ENCODE results near the gene MME. TPM values are rescaled to one million over a fixed set of nuclear protein-coding genes. Genes with fewer than 3 reads are reported as not detected.

The MME gene
- total RNA-seq, 1 experiment from 2014 or later = 0.52 TPM

DNA sequence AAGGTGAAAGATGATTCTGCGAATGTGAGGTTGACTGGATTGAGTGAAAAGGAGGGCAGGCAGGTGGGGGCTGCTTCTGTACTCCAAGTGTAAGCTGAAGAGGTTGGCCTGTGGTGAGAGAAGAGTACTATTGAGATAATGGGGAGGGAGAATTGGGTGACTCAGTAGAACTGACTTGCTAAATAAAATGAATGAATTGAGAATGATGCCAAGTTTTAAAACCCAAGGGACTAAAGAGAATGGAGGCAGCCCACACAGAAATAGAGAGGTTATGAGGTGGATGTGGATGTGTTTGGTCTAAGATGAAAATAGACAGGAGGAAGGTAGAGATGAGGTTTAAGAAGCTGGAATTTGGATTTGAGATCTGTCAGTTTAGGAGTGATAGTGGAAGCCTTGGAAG, 5.9 kb downstream of the MME start:
- Histone ChIP-seq H3K9me3 (no peaks in the 10 kb centered on the region), H3K4me3 (ENCODE audit: low read depth, low read length) (no peak overlapping the region), H3K27me3 (replicated peaks; ENCODE audit: control insufficient read depth, insufficient read depth, low read length) (no peaks in the 10 kb centered on the region), H3K36me3 (ENCODE audit: control insufficient read depth, insufficient read depth, low read length) (no peaks in the 10 kb centered on the region), H3K4me1 (no peaks in the 10 kb centered on the region)
- Mint-ChIP-seq H3K4me1 (ENCODE audit: low read depth, unreplicated experiment) (no peaks in the 10 kb centered on the region), H3K9me3 (ENCODE audit: unreplicated experiment) (no peaks in the 10 kb centered on the region), H3K4me3 (ENCODE audit: unreplicated experiment) (no peak overlapping the region), H3K27me3 (ENCODE audit: insufficient read depth, unreplicated experiment) (peaks cover 5% of the 10 kb centered on the region), H3K27ac (ENCODE audit: unreplicated experiment) (no peak overlapping the region), H3K36me3 (ENCODE audit: insufficient read depth, unreplicated experiment) (no peaks in the 10 kb centered on the region)
- no peak for TF ChIP-seq CTCF (IDR thresholded peaks at IDR 0.05; ENCODE audit: insufficient read depth in 1 of 2, low read depth in 1 of 2, low read length in 1 of 2, severe bottlenecking in 1 of 2, unreplicated experiment in 1 of 2)
- CTCF ChIA-PET = no interaction called here
- no TSS peak for BruUV-seq (replicated peaks)
- POLR2A ChIA-PET = no interaction called here
- no peak for DNase-seq
- intact Hi-C loops (cut with micrococcal nuclease; ENCODE audit: unreplicated experiment) = loop anchor here (10.0 kb wide), 1 partner anchor 239 kb away; no protein-coding TSS in a partner anchor

- Mint-ChIP-seq H3K36me3 (ENCODE audit: insufficient read depth, unreplicated experiment) (no peaks in the 10 kb centered on the region), H3K4me1 (ENCODE audit: low read depth, unreplicated experiment) (no peaks in the 10 kb centered on the region), H3K27me3 (ENCODE audit: insufficient read depth, unreplicated experiment) (peaks cover 5% of the 10 kb centered on the region), H3K4me3 (ENCODE audit: unreplicated experiment) (no peak overlapping the region), H3K9me3 (ENCODE audit: unreplicated experiment) (no peaks in the 10 kb centered on the region), H3K27ac (ENCODE audit: unreplicated experiment) (no peak overlapping the region)
- no TSS peak for BruUV-seq (replicated peaks)
- no peaks in the 10 kb centered on the region for H3K4me1 ChIP-seq
- H3K27me3 ChIP-seq (replicated peaks; ENCODE audit: control insufficient read depth, insufficient read depth, low read length) = no peaks in the 10 kb centered on the region
- ChIA-PET POLR2A (no interaction called here), CTCF (no interaction called here)
- no peak for DNase-seq
- intact Hi-C loops (cut with micrococcal nuclease; ENCODE audit: unreplicated experiment) = loop anchor here (10.0 kb wide), 1 partner anchor 236 kb away; no protein-coding TSS in a partner anchor
- TF ChIP-seq CTCF (IDR thresholded peaks at IDR 0.05; ENCODE audit: insufficient read depth in 1 of 2, low read depth in 1 of 2, low read length in 1 of 2, severe bottlenecking in 1 of 2, unreplicated experiment in 1 of 2) = no peak
- no peaks in the 10 kb centered on the region for H3K36me3 ChIP-seq (ENCODE audit: control insufficient read depth, insufficient read depth, low read length)
- H3K9me3 ChIP-seq = no peaks in the 10 kb centered on the region
- H3K4me3 ChIP-seq (ENCODE audit: low read depth, low read length) = no peak overlapping the region
Measured at GRCh38 chr3:155088706-155089345, 8.7 kb downstream of the MME start.

- intact Hi-C loops (cut with micrococcal nuclease; ENCODE audit: unreplicated experiment) = loop anchor here (10.0 kb wide), 1 partner anchor 235 kb away; no protein-coding TSS in a partner anchor
- H3K9me3 Mint-ChIP-seq (ENCODE audit: unreplicated experiment) = no peaks in the 10 kb centered on the region
- no peak overlapping the region for H3K4me3 ChIP-seq (ENCODE audit: low read depth, low read length)
- DNase-seq = no peak
- no peaks in the 10 kb centered on the region for H3K4me1 Mint-ChIP-seq (ENCODE audit: low read depth, unreplicated experiment)
- no peaks in the 10 kb centered on the region for H3K36me3 Mint-ChIP-seq (ENCODE audit: insufficient read depth, unreplicated experiment)
- no peaks in the 10 kb centered on the region for H3K27me3 ChIP-seq (replicated peaks; ENCODE audit: control insufficient read depth, insufficient read depth, low read length)
- H3K27ac Mint-ChIP-seq (ENCODE audit: unreplicated experiment) = no peak overlapping the region
- H3K4me3 Mint-ChIP-seq (ENCODE audit: unreplicated experiment) = no peak overlapping the region
- BruUV-seq (replicated peaks) = no TSS peak
- H3K36me3 ChIP-seq (ENCODE audit: control insufficient read depth, insufficient read depth, low read length) = no peaks in the 10 kb centered on the region
- CTCF ChIA-PET = no interaction called here
- POLR2A ChIA-PET = no interaction called here
- no peak for TF ChIP-seq CTCF (IDR thresholded peaks at IDR 0.05; ENCODE audit: insufficient read depth in 1 of 2, low read depth in 1 of 2, low read length in 1 of 2, severe bottlenecking in 1 of 2, unreplicated experiment in 1 of 2)
- no peaks in the 10 kb centered on the region for H3K9me3 ChIP-seq
- no peaks in the 10 kb centered on the region for H3K4me1 ChIP-seq
- H3K27me3 Mint-ChIP-seq (ENCODE audit: insufficient read depth, unreplicated experiment) = peaks cover 5% of the 10 kb centered on the region
Measured at GRCh38 chr3:155089495-155089894, 9.4 kb downstream of the MME start.

Measured in Caco-2 (cell line).